Adrenal gland (tissue), 5 donors: Measurements from ENCODE around the gene ADCY1.

Experiments
- CTCF ChIP-seq, 6 experiments: fragments of 450-650 bp in 4 of 6; fragments of 200-600 bp in 2 of 6; sonication (generic) in 1 of 6; IDR thresholded peaks; 1 replicate in 5 of 6; 2 replicates in 1 of 6; pipeline versions ENCODE4 v1.5.1 to v1.8.0; 2016 to 2021; ENCODE audit warnings: antibody characterized with exemption in 6 of 6, mild to moderate bottlenecking in 2 of 6, moderate library complexity in 1 of 6
- POLR2A ChIP-seq, 2 donors: fragments of 450-650 bp; IDR thresholded peaks; one replicate each; pipeline ENCODE4 v1.6.1; 2017; ENCODE audit warnings: antibody characterized with exemption in 2 of 2, mild to moderate bottlenecking in 2 of 2, moderate library complexity in 1 of 2
- donor health status: DM: no; HTN: no; CAD: no.

GRCh38 chr7:45606050-45606449 is 31.9 kb downstream of the ADCY1 start:
- TF ChIP-seq CTCF (IDR thresholded peaks at IDR 0.05) (no peak), POLR2A (IDR thresholded peaks at IDR 0.05) (no peak)
